Esophagus squamous epithelium (tissue), 5 donors: Measurements from ENCODE around the gene MVK. TPM values are rescaled to one million over a fixed set of nuclear protein-coding genes. Genes with fewer than 3 reads are reported as not detected.

ENCODE experiments used
- DNase-seq: peaks from one replicate; lab custom pipeline; 2025; lab: John Stamatoyannopoulos, UW
- H3K27ac ChIP-seq, 4 donors: fragments of 200-600 bp; sonication (generic); one replicate each; pipeline ENCODE4 v1.5.1; 2016 to 2019; ENCODE audit warnings: mild to moderate bottlenecking in 1 of 4
- H3K27me3 ChIP-seq, 4 donors: fragments of 200-600 bp; sonication (generic); 1 replicate in 3 of 4; 2 replicates in 1 of 4; pipeline versions ENCODE4 v1.5.1 to v1.6.0; 2017 to 2021; ENCODE audit warnings: antibody characterized with exemption in 1 of 4
- H3K36me3 ChIP-seq, 3 donors: fragments of 200-600 bp; sonication (generic); one replicate each; pipeline ENCODE4 v1.5.1; 2016 to 2019
- H3K4me1 ChIP-seq, 3 donors: fragments of 200-600 bp; sonication (generic); one replicate each; pipeline ENCODE4 v1.5.1; 2017 to 2019
- H3K4me3 ChIP-seq, 4 donors: fragments of 200-600 bp; sonication (generic); 1 replicate in 3 of 4; 2 replicates in 1 of 4; pipeline ENCODE4 v1.5.1; 2016 to 2019; ENCODE audit warnings: mild to moderate bottlenecking in 2 of 4, moderate library complexity in 1 of 4
- H3K9me3 ChIP-seq, 3 donors: fragments of 200-600 bp; sonication (generic); one replicate each; pipeline ENCODE4 v1.5.1; 2016 to 2019
- CTCF ChIP-seq, 6 experiments: fragments of 450-650 bp in 4 of 6; fragments of 200-600 bp in 2 of 6; sonication (generic) in 2 of 6; IDR thresholded peaks; one replicate each; pipeline ENCODE4 v1.5.1; 2016 to 2019; ENCODE audit warnings: antibody characterized with exemption in 6 of 6, mild to moderate bottlenecking in 4 of 6, moderate library complexity in 4 of 6
- POLR2A ChIP-seq, 4 donors: fragments of 450-650 bp; IDR thresholded peaks; one replicate each; pipeline ENCODE4 v1.6.1; 2017; ENCODE audit warnings: antibody characterized with exemption in 4 of 4, mild to moderate bottlenecking in 4 of 4, moderate library complexity in 3 of 4
- WGBS, 2 donors: methylation state at CpG; one replicate each; pipeline ENCODE4 v1.1.5; 2018; 5-methylcytosine and 5-hydroxymethylcytosine counted together
- intact Hi-C: fragments of 100-400 bp; cut with DNase I; formaldehyde crosslinking; loops from one replicate; pipeline ENCODE4 v1.15.0; 2022
- total RNA-seq, 4 donors: library from RNA; depleted of rRNA; stranded (reverse); fragments of >200 nt; gene quantifications; one replicate each; pipeline ENCODE4 v1.1.0, GENCODE V29; 2016
- donor health status: DM: yes; HTN: yes; CAD: no.

Gene MVK
- total RNA-seq, 4 donors from 2014 or later: 38.9 to 62.6 (median 46.4) TPM

- Histone ChIP-seq H3K4me1 (peaks cover 0 to 13% (median 5%) of the 10 kb centered on the region in 3 donors), H3K9me3 (no peaks in the 10 kb centered on the region), H3K27me3 (peaks cover 0 to 98% (median 0%) of the 10 kb centered on the region in 4 donors), H3K36me3 (no peaks in the 10 kb centered on the region), H3K4me3 (no peak overlapping the region), H3K27ac (no peak overlapping the region)
- WGBS, 2 donors: 83 to 92% methylated on average over 4 of the region's 4 CpGs
- no peak for TF ChIP-seq POLR2A (IDR thresholded peaks at IDR 0.05)
- TF ChIP-seq CTCF (IDR thresholded peaks at IDR 0.05): no peak
- DNase-seq: no peak
- intact Hi-C loops: no loop called here
Observed at GRCh38 chr12:109608270-109608669, 34.7 kb downstream of the MVK start.

GRCh38 chr12:109608793-109609192 lies 35.2 kb downstream of the MVK start:
- peaks cover 0 to 13% (median 5%) of the 10 kb centered on the region in 3 donors for H3K4me1 ChIP-seq
- no peak for DNase-seq
- intact Hi-C loops: no loop called here
- H3K9me3 ChIP-seq: no peaks in the 10 kb centered on the region
- TF ChIP-seq CTCF (IDR thresholded peaks at IDR 0.05): no peak
- no peak for TF ChIP-seq POLR2A (IDR thresholded peaks at IDR 0.05)
- no peak overlapping the region for H3K27ac ChIP-seq
- H3K4me3 ChIP-seq: no peak overlapping the region
- H3K27me3 ChIP-seq: peaks cover 0 to 98% (median 0%) of the 10 kb centered on the region in 4 donors
- H3K36me3 ChIP-seq: no peaks in the 10 kb centered on the region
- 89 to 100% methylated on average over 1 to 2 of the region's 3 CpGs for WGBS, 2 donors

GRCh38 chr12:109609342-109609741 lies 35.7 kb downstream of the MVK start:
- DNase-seq: no peak

DNA sequence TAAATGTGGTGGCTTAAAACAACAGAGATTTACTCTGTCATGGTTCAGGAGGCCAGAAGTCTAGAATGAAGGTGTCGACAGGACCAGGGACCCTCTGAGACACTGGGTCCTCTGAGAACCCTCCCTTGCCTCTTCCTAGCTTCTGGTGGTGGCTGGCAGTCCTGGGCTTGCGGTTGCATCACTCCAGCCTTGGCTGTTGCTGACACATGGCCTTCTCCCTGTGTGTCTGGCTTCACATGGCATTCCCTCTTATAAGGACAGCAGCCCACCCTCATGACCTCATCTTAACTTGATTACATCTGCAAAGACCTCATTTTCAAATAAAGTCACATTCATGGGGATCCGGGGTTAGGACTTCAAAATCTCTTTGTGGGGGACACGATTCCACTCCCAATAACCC lies 36.9 kb downstream of the MVK start:
- TF ChIP-seq POLR2A (IDR thresholded peaks at IDR 0.05) (no peak), CTCF (IDR thresholded peaks at IDR 0.05) (no peak)
- DNase-seq: no peak
- Histone ChIP-seq H3K4me1 (peaks cover 0 to 13% (median 5%) of the 10 kb centered on the region in 3 donors), H3K4me3 (no peak overlapping the region), H3K36me3 (no peaks in the 10 kb centered on the region), H3K9me3 (no peaks in the 10 kb centered on the region), H3K27me3 (peaks cover 0 to 98% (median 0%) of the 10 kb centered on the region in 4 donors), H3K27ac (no peak overlapping the region)
- intact Hi-C loops: no loop called here
- WGBS, 2 donors: 83 to 92% methylated on average over 1 to 2 of the region's 4 CpGs

More at GRCh38 chr12:109609342-109609741, 35.7 kb downstream of the MVK start:
- H3K9me3 ChIP-seq: no peaks in the 10 kb centered on the region
- H3K4me1 ChIP-seq: peaks cover 0 to 13% (median 5%) of the 10 kb centered on the region in 3 donors
- TF ChIP-seq CTCF (IDR thresholded peaks at IDR 0.05): no peak
- H3K27me3 ChIP-seq: peaks cover 0 to 98% (median 0%) of the 10 kb centered on the region in 4 donors
- intact Hi-C loops: no loop called here
- no peak overlapping the region for H3K27ac ChIP-seq
- no peaks in the 10 kb centered on the region for H3K36me3 ChIP-seq
- 33% methylated on average over 2 of the region's 2 CpGs; no CpG with 5 or more reads in 1 of the 2 donors for WGBS, 2 donors
- H3K4me3 ChIP-seq: no peak overlapping the region

DNA sequence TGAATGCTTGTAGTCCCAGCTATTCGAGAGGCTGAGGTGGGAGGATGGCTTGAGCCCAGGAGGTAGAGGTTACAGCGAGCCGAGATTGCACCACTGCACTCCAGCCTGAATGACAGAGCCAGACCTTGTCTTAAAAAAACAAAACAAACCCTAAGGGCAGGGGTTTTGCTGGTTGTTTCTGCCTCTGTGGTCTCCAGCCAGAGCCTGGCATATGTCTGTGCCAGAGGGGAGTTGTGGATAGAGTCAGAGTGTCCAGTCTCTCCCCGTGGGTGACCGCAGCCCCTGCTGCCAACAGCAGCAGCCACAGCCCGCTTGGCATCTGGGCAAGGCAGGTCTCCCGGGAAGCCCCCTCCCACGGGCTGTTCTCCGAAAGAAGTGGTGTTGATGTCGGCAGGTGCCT lies 37.6 kb downstream of the MVK start:
- Histone ChIP-seq H3K9me3 (no peaks in the 10 kb centered on the region), H3K27me3 (peaks cover 0 to 98% (median 0%) of the 10 kb centered on the region in 4 donors), H3K4me3 (no peak overlapping the region), H3K4me1 (peaks cover 0 to 10% (median 3%) of the 10 kb centered on the region in 3 donors), H3K27ac (no peak overlapping the region), H3K36me3 (no peaks in the 10 kb centered on the region)
- intact Hi-C loops: no loop called here
- DNase-seq: no peak
- 45 to 48% methylated on average over 10 of the region's 10 CpGs for WGBS, 2 donors
- TF ChIP-seq CTCF (IDR thresholded peaks at IDR 0.05) (no peak), POLR2A (IDR thresholded peaks at IDR 0.05) (no peak)
